ENCODE data around the gene ARMH2. TPM values are rescaled to one million over a fixed set of nuclear protein-coding genes. Genes with fewer than 3 reads are reported as not detected.
A peak's percentile ranks its signal among the peaks of the same experiment; 100 is the strongest.

The ARMH2 gene
- total RNA-seq, 1 experiment from 2014 or later, result not detected

GRCh38 chr6:24774696-24775519, 23.8 kb downstream of the ARMH2 start, which contains the start of gene GMNN:
Gene GMNN (plus strand): TSS chr6:24774937. CDS start chr6:24777247, 2,310 bp downstream.
- TSS peak; percentile 69 for BruUV-seq (replicated peaks)
- TF ChIP-seq REST (IDR thresholded peaks at IDR 0.05; ENCODE audit: low read depth) (no peak), SP1 (IDR thresholded peaks at IDR 0.05; ENCODE audit: low read depth) (peak; percentile 80), EZH2 (IDR thresholded peaks at IDR 0.05) (no peak), TCF7L2 (IDR thresholded peaks at IDR 0.05; ENCODE audit: borderline replicate concordance, extremely low read depth, insufficient read depth, insufficient read length) (no peak), YY1 (IDR thresholded peaks at IDR 0.05; ENCODE audit: extremely low read depth, insufficient replicate concordance, low read depth, low read length) (no peak), MAX (IDR thresholded peaks at IDR 0.05) (peak; percentile 66), POLR2AphosphoS5 (IDR thresholded peaks at IDR 0.05; ENCODE audit: low read depth, low read length) (peak; percentile 80), ELF1 (IDR thresholded peaks at IDR 0.05; ENCODE audit: borderline replicate concordance, low read depth) (no peak), ZFX (IDR thresholded peaks at IDR 0.05) (peak; percentile 54; the same call in 1 of the 2 replicates), FOSL1 (IDR thresholded peaks at IDR 0.05; ENCODE audit: low read depth) (no peak), ZNF274 (IDR thresholded peaks at IDR 0.05; ENCODE audit: low read depth, low read length) (no peak), EZH2phosphoT487 (IDR thresholded peaks at IDR 0.05; ENCODE audit: borderline replicate concordance) (no peak), SIN3A (IDR thresholded peaks at IDR 0.05; ENCODE audit: low read depth) (peak; percentile 71; the same call in 1 of the 2 replicates), CBX3 (IDR thresholded peaks at IDR 0.05; ENCODE audit: low read depth) (no peak), SRF (IDR thresholded peaks at IDR 0.05; ENCODE audit: low read depth) (no peak), JUND (IDR thresholded peaks at IDR 0.05) (no peak)
- TF ChIP-seq, protein P1, sequence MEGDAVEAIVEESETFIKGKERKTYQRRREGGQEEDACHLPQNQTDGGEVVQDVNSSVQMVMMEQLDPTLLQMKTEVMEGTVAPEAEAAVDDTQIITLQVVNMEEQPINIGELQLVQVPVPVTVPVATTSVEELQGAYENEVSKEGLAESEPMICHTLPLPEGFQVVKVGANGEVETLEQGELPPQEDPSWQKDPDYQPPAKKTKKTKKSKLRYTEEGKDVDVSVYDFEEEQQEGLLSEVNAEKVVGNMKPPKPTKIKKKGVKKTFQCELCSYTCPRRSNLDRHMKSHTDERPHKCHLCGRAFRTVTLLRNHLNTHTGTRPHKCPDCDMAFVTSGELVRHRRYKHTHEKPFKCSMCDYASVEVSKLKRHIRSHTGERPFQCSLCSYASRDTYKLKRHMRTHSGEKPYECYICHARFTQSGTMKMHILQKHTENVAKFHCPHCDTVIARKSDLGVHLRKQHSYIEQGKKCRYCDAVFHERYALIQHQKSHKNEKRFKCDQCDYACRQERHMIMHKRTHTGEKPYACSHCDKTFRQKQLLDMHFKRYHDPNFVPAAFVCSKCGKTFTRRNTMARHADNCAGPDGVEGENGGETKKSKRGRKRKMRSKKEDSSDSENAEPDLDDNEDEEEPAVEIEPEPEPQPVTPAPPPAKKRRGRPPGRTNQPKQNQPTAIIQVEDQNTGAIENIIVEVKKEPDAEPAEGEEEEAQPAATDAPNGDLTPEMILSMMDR (IDR thresholded peaks at IDR 0.05 in 2 of 3, conservative IDR thresholded peaks at IDR 0.05 in 1 of 3; ENCODE audit: borderline replicate concordance in 1 of 3, insufficient read depth in 1 of 3, low read depth in 2 of 3, low read length in 2 of 3), result no peak
- TF ChIP-seq, protein P2, sequence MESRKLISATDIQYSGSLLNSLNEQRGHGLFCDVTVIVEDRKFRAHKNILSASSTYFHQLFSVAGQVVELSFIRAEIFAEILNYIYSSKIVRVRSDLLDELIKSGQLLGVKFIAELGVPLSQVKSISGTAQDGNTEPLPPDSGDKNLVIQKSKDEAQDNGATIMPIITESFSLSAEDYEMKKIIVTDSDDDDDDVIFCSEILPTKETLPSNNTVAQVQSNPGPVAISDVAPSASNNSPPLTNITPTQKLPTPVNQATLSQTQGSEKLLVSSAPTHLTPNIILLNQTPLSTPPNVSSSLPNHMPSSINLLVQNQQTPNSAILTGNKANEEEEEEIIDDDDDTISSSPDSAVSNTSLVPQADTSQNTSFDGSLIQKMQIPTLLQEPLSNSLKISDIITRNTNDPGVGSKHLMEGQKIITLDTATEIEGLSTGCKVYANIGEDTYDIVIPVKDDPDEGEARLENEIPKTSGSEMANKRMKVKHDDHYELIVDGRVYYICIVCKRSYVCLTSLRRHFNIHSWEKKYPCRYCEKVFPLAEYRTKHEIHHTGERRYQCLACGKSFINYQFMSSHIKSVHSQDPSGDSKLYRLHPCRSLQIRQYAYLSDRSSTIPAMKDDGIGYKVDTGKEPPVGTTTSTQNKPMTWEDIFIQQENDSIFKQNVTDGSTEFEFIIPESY (IDR thresholded peaks at IDR 0.05; ENCODE audit: extremely low read depth, insufficient replicate concordance, low read length), result no peak

More at GRCh38 chr6:24774696-24775519, 23.8 kb downstream of the ARMH2 start, which contains the start of gene GMNN:
- DNase-seq (ENCODE audit: low read depth, low spot score) (peak; percentile 81), ATAC-seq (peak; percentile 94)
- Histone ChIP-seq H3K4me3 (replicated peaks in 1 of 2; ENCODE audit: low read depth in 1 of 2, low read length in 2 of 2) (peak within 1 kb of the TSS; percentile 80 to 98), H3K9ac (ENCODE audit: low read length) (peak within 1 kb of the TSS; percentile 100), H3K9me2 (ENCODE audit: insufficient read depth) (no peaks in the 10 kb centered on the region), H3K9me3 (ENCODE audit: control insufficient read depth in 1 of 2, insufficient read depth in 1 of 2, low read depth in 1 of 2, low read length in 2 of 2) (no peaks in the 10 kb centered on the region), H3K27ac (ENCODE audit: low read depth, low read length) (peak within 1 kb of the TSS; percentile 93), H4K20me1 (ENCODE audit: insufficient read depth) (peaks cover 9% of the 10 kb centered on the region; the same call in 1 of the 2 replicates), H3K27me3 (ENCODE audit: insufficient read depth, low read length) (no peaks in the 10 kb centered on the region), H3K4me1 (ENCODE audit: control insufficient read depth in 1 of 2, insufficient read depth in 2 of 2, low read length in 2 of 2) (peaks cover 6 to 19% of the 10 kb centered on the region in 2 experiments; a peak in 3 of 4 replicates), H3K79me2 (ENCODE audit: insufficient read depth, low read length) (peaks cover 47% of the 10 kb centered on the region), H2AFZ (ENCODE audit: low read depth, low read length, poor library complexity, severe bottlenecking) (peak within 1 kb of the TSS; percentile 50), H3K36me3 (ENCODE audit: control insufficient read depth in 1 of 2, insufficient read depth in 2 of 2, low read length in 2 of 2) (peaks cover 10 to 19% of the 10 kb centered on the region in 2 experiments; a peak in 3 of 4 replicates), H3K4me2 (ENCODE audit: low read length) (peak within 1 kb of the TSS; percentile 94)
- CTCF ChIA-PET, result no interaction called here
- POLR2A ChIA-PET, result interaction anchor here (1.6 kb wide), 1 partner anchor 57 kb away, joined by 4 read pairs; the partner anchor contains the start of gene C6orf62
- RAD21 ChIA-PET (ENCODE audit: low non-redundant PET in 1 of 2, low total read pairs in 2 of 2, uncharacterized antibody in 2 of 2, unreplicated experiment in 2 of 2), result no interaction called here
- intact Hi-C loops (cut with micrococcal nuclease), result loop anchor here (10.0 kb wide), 1 partner anchor 370 kb away; the partner anchor contains the start of gene MRS2

Data from HCT116 (cell line).